ENCODE measurements around the gene FARP1.
"Not testable (repeated sequence)": the region's sequence is repeated elsewhere in the genome, so short reads cannot be mapped to it uniquely, and the experiment has no call there.

Gene FARP1

GRCh38 chr13:98368019-98368418 lies 225.1 kb downstream of the FARP1 start:
- DNase-seq, result no peak

- DNase-seq, result not testable (repeated sequence)
Measured at GRCh38 chr13:98369520-98369919, 226.6 kb downstream of the FARP1 start.

- DNase-seq, result no peak
Measured at GRCh38 chr13:98370261-98370660, 227.4 kb downstream of the FARP1 start.

GRCh38 chr13:98370806-98371515 lies 228.1 kb downstream of the FARP1 start:
- no peak for DNase-seq

GRCh38 chr13:98371516-98372023 lies 228.7 kb downstream of the FARP1 start:
- no peak for DNase-seq

GRCh38 chr13:98372876-98373275 lies 230.0 kb downstream of the FARP1 start:
- no peak for DNase-seq

GRCh38 chr13:98374750-98375149 lies 231.9 kb downstream of the FARP1 start:
- DNase-seq, result no peak

GRCh38 chr13:98377635-98378378 lies 234.9 kb downstream of the FARP1 start:
- DNase-seq, result no peak

GRCh38 chr13:98384739-98385138 lies 241.8 kb downstream of the FARP1 start:
- no peak for DNase-seq

GRCh38 chr13:98385606-98386005 lies 242.7 kb downstream of the FARP1 start:
- DNase-seq, result no peak

GRCh38 chr13:98386637-98387036 lies 243.7 kb downstream of the FARP1 start:
- DNase-seq, result no peak

GRCh38 chr13:98389319-98389718 lies 246.4 kb downstream of the FARP1 start:
- no peak for DNase-seq

GRCh38 chr13:98390086-98390715 lies 247.3 kb downstream of the FARP1 start:
- DNase-seq, result no peak

- DNase-seq, result no peak
Measured at GRCh38 chr13:98393873-98394272, 251.0 kb downstream of the FARP1 start.

GRCh38 chr13:98394820-98395510 lies 252.1 kb downstream of the FARP1 start:
- no peak for DNase-seq

GRCh38 chr13:98396071-98396710 lies 253.3 kb downstream of the FARP1 start:
- no peak for DNase-seq

GRCh38 chr13:98397221-98397620 lies 254.3 kb downstream of the FARP1 start:
- DNase-seq, result peak; percentile 25

GRCh38 chr13:98397861-98398260 lies 255.0 kb downstream of the FARP1 start:
- DNase-seq, result no peak

GRCh38 chr13:98398581-98398980 lies 255.7 kb downstream of the FARP1 start:
- DNase-seq, result no peak

- DNase-seq, result no peak
Measured at GRCh38 chr13:98399756-98400155, 256.9 kb downstream of the FARP1 start.

GRCh38 chr13:98401934-98402333 lies 259.0 kb downstream of the FARP1 start:
- DNase-seq, result no peak

- no peak for DNase-seq
Measured at GRCh38 chr13:98403076-98403475, 260.2 kb downstream of the FARP1 start.

Data from retina (tissue), 1 donor.